GM19438 (cell line): ENCODE results near the gene ADGRB3.
A peak's percentile ranks its signal among the peaks of the same experiment; 100 is the strongest.

Experiments used
- ATAC-seq: cut with Tn5 transposase; IDR thresholded peaks from one replicate; pipeline ENCODE4 v1.9.1; 2021; ENCODE audit warnings: low read depth; ENCODE audit not compliant: unreplicated experiment

Gene ADGRB3

DNA sequence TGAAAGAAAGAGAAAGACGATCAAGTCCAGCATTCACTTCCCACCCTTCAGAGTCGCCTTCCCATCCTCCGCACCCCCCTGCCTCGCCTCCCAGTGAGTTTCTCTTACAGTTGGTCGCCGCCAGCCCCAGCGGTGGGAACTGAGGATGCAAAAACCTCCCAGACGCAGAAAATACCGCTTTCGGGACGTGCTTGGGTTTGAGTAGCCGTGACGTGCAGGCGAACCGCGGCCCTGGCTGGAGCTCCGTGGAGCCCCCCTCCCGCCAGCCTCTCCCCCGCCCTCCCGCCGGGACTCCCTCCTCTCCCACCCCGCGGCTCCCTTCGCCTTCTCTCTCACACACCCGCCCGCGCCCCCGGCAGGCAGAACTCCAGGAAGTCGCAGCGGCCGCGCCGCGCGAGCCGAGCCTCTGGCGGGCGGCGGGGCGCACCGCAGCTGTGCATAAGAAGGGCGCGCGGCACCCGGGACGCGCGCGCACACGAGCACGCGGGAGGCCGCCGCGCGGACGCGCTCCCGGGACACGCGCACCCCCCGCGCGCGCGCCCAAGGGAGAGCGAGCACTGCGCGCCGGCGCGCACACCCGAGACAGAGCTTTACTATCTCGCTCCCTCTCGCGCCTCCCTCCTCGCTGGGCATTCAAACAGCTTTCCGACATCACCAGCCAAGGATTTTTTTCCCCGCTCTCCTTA is at the start of gene ADGRB3:
TSS of gene ADGRB3 (plus strand) at position 557 of the 686 bp plus-strand sequence. CDS start 3,394 bp downstream, outside the sequence.
- peak; percentile 85 for ATAC-seq

DNA sequence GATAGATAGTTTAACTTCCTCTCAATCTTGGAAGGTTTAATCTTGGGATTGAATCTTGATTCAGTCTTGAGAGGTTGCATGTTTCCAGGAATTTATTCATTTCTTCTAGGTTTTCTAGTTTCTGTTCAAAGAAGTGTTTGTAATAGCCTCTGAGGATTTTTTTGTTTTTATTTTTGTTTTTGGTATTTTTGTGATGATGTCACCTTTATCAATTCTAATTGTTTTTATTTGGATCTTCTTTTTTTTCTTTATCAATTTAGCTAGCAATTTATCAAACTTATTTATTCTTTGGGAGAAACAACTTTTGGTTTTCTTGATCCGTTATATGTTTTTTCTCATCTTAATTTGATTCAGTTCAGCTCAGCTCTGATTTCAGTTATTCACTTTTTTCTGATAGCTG is 41.5 kb upstream of the ADGRB3 start:
- no peak for ATAC-seq

DNA sequence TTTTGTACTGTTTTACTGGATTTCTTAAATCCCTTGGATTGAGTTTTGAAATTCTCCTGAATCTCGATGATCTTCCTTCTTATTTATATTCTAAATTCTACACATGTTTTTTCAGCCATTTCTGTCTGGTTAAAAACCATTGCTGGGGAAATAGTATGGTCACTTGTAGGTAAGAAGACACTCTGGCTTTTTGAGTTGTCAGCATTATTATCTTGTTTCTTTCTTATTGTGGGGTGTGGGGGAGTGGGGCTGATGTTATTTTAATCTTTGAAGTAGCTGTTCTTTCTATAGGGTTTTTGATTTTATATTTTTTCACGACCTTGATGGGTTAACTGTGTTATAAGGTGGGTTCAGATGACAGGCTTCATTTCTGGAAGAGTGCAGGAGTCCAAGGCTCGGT is 37.4 kb upstream of the ADGRB3 start:
- no peak for ATAC-seq

DNA sequence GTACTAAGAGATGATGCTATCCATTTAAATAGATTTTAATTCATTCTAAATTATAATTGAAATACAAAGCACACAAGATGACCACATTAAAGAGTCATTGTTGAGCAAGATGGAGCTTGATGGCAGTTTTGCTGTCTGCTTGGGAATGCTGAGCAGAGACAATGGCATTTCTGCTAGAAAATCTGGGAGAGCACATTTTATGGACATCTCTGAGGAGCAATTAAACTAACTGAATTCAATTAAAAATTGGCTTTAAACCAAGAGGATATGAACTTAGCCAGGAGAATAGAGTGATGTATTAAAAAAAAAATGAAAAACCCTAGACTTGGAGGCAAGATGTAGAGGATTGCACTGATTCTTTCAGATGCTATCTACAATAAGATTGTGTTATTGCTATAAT is 19.1 kb upstream of the ADGRB3 start:
- ATAC-seq, result no peak

DNA sequence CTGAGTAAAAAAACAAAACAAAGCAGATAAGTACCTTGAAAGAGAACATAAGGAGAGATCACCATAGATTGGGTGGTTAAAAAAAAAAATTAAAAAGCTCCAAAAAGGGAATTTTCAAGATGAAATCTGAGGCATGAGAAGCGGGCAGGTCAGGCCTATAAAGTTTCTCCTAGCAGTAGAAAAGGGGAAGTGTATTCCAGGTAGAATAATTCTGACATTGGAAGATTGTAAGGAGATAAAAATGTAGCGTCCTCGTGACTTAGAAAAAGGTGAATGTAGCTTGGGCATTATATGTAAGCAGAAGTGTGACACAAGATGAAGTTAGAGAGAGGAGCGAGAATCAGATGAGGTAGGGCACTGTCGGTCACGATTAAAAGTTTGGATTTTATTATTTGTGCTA is 9.1 kb upstream of the ADGRB3 start:
- no peak for ATAC-seq

- no peak for ATAC-seq
Observed at GRCh38 chr6:68628161-68628560, 6.9 kb upstream of the ADGRB3 start.

- ATAC-seq, result no peak
Observed at GRCh38 chr6:68632734-68633133, 2.3 kb upstream of the ADGRB3 start.

- ATAC-seq, result no peak
Observed at GRCh38 chr6:68633281-68633971, 1.7 kb upstream of the ADGRB3 start.

DNA sequence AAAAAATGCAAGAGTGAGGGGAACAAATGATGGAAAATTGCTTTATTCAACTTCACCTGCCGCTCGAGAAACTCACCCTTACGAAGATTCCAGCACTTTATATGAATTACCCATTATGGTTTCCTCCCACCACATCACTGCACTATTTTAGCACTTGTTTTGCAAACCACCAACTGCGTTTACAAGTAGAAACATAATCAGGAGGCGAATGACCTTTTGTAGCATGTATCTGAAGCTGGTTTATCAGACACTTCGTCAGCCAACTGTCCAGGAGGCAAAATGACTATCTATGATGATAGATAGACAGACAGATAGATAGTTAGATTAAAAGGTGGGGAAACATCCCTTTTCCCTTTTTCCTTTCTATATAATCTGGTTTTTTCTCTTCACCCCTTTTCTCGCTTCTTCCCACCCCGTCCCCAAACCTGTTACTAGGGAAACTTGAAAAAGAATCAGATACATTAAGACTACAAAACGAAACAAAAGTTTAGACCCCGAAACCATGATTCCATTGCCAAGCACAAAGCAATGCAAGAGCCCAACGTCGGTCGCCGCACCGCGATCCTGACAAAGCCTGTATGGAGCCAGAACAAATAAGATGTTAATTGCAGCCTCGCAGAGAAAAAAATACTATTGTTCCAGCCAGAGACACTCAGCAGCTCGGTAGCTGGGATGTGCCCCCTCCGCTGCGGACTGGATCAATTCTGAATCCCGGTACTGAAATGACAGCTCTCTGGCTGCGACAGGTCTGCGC is 933 bp upstream of the ADGRB3 start:
- peak; percentile 7 for ATAC-seq

DNA sequence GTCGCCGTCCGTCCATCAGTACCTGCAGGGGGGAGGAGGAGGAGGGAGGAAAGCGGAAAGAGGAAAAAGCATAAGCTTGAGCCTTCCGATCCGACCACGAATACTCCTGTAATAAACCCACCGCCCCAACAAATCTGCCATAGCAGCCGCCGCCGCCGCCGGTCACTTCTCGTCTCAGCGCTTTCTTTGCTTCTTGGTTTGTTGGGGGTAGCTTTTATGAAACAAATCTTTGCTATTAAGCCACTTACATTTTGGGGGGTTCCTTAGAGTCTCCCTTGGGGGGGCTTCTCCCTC is 277 bp downstream of the ADGRB3 start:
- ATAC-seq, result no peak

- no peak for ATAC-seq
Observed at GRCh38 chr6:68635706-68636513, 828 bp downstream of the ADGRB3 start.

DNA sequence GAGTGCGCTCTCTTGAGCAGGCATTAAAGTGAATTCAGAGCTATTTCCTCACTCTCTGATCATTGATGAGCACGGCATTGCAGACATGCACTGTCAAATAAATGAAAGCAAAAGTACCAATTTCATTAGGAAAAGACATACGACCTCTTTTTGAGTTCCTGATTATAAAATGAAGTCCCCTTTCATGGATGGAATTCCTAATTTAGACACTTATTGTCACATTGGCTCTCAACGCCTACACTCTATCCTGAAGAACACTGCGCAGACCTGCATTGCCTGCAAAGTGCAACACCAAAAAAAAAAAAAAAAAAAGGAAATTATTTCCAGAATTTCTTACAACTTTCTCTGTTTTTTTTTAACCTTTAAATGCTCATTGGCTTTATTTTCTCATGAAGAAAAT is 1.6 kb downstream of the ADGRB3 start:
- ATAC-seq, result no peak

GRCh38 chr6:68637071-68637470 is 2.0 kb downstream of the ADGRB3 start:
- ATAC-seq, result no peak

- ATAC-seq, result no peak
Observed at GRCh38 chr6:68637782-68638181, 2.7 kb downstream of the ADGRB3 start.

DNA sequence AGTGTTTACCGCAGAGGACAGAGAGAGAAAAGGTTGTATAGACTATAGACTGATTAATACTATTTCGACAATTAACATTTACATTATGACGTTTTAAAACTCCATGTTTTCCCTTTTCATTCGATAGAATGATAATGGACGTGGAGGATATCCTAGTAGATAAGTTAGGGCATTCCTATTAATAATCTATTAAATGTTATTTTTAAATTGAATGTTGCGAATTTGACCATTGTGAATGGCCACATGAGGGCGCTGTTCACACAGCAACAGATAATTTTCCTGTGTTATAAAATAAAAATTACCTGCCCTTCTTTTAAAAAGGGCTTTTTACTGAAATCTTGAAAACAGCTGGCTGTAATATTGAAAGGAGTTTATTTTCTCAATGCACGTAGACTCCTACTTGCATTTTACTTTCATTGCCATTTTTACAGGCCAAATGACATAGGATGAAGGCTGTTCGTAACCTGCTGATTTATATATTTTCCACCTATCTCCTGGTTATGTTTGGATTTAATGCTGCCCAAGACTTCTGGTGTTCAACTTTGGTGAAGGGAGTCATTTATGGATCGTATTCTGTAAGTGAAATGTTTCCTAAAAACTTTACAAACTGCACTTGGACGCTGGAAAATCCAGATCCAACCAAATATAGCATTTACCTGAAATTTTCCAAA is 3.3 kb downstream of the ADGRB3 start:
- no peak for ATAC-seq

- ATAC-seq, result no peak
Observed at GRCh38 chr6:68639211-68639610, 4.1 kb downstream of the ADGRB3 start.

- ATAC-seq, result no peak
Observed at GRCh38 chr6:68639826-68640490, 4.9 kb downstream of the ADGRB3 start.

GRCh38 chr6:68640491-68640835 is 5.4 kb downstream of the ADGRB3 start:
- ATAC-seq, result no peak

GRCh38 chr6:68641172-68641571 is 6.1 kb downstream of the ADGRB3 start:
- no peak for ATAC-seq

DNA sequence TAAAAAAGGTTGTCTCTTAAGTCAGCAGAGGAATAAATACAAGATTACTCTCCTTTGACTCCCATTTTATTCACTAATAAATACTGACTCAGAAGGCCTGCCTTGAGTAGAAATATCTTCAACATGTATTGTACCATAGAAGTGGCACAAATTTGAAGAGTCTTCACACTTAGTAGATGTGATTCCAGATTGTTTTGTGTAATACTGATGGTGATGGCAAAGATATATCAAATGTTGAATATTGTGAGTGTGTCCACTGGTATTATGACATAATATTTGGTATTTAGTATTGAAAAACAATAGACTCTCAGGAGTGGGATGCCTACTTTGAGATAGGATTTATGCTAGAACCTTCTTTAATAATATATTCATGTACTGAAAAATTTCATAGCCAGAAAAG is 7.0 kb downstream of the ADGRB3 start:
- ATAC-seq, result no peak
